ENCODE results near the gene DPP9. TPM values are rescaled to one million over a fixed set of nuclear protein-coding genes. Genes with fewer than 3 reads are reported as not detected.

The DPP9 gene
- total RNA-seq, 2 experiments from 2014 or later = 40.2 to 63.8 TPM

- POLR2A ChIA-PET = interaction anchor here (0.6 kb wide), 1 partner anchor 197 kb away, joined by 4 read pairs; no protein-coding TSS in a partner anchor
- no peak overlapping the region for H3K27ac ChIP-seq (ENCODE audit: low read depth, low read length, poor library complexity, severe bottlenecking)
- CTCF ChIA-PET (ENCODE audit: unreplicated experiment) = interaction anchor here (0.6 kb wide), 1 partner anchor 41 kb away, joined by 3 read pairs; no protein-coding TSS in a partner anchor
- no peak overlapping the region for H3K4me2 ChIP-seq (ENCODE audit: low read length)
- TF ChIP-seq EZH2phosphoT487 (IDR thresholded peaks at IDR 0.05; ENCODE audit: borderline replicate concordance, low read depth, low read length) (no peak), CTCF (conservative IDR thresholded peaks at IDR 0.05; ENCODE audit: low read length) (no peak)
- H3K4me1 ChIP-seq (ENCODE audit: insufficient read depth, low read length, poor library complexity, severe bottlenecking) = peaks cover 19% of the 10 kb centered on the region
- H3K4me3 ChIP-seq (ENCODE audit: low read depth, low read length, poor library complexity, severe bottlenecking) = no peak overlapping the region
- no peaks in the 10 kb centered on the region for H3K9me3 ChIP-seq (ENCODE audit: low read length)
- DNase-seq (ENCODE audit: low spot score) = no peak
- H2AFZ ChIP-seq (ENCODE audit: low read length) = no peak overlapping the region
- no TSS peak for BruUV-seq (replicated peaks)
- intact Hi-C loops (cut with micrococcal nuclease; ENCODE audit: unreplicated experiment) = no loop called here
- H3K9me2 ChIP-seq (ENCODE audit: insufficient read depth, low read length) = no peaks in the 10 kb centered on the region
- H4K20me1 ChIP-seq (ENCODE audit: insufficient read depth, low read length) = no peaks in the 10 kb centered on the region
- H3K36me3 ChIP-seq (ENCODE audit: insufficient read depth, low read length) = peaks cover 28% of the 10 kb centered on the region
- no peaks in the 10 kb centered on the region for H3K79me2 ChIP-seq (ENCODE audit: insufficient read depth, low read depth, low read length)
These were observed 74.1 kb downstream of the DPP9 start for GRCh38 chr19:4649392-4650047.

GRCh38 chr19:4647676-4648644 is 75.7 kb downstream of the DPP9 start:
- H3K36me3 ChIP-seq (ENCODE audit: insufficient read depth, low read length) = peaks cover 19% of the 10 kb centered on the region
- H3K4me3 ChIP-seq (ENCODE audit: low read depth, low read length, poor library complexity, severe bottlenecking) = no peak overlapping the region
- no peaks in the 10 kb centered on the region for H3K79me2 ChIP-seq (ENCODE audit: insufficient read depth, low read depth, low read length)
- no peak overlapping the region for H2AFZ ChIP-seq (ENCODE audit: low read length)
- H3K4me1 ChIP-seq (ENCODE audit: insufficient read depth, low read length, poor library complexity, severe bottlenecking) = peaks cover 14% of the 10 kb centered on the region
- ChIA-PET CTCF (ENCODE audit: unreplicated experiment) (no interaction called here), POLR2A (interaction anchor here (0.5 kb wide), 1 partner anchor 1939 kb away, joined by 7 read pairs; no protein-coding TSS in a partner anchor)
- peak overlapping the region; percentile 44 for H3K4me2 ChIP-seq (ENCODE audit: low read length)
- no peak for DNase-seq (ENCODE audit: low spot score)
- H3K27ac ChIP-seq (ENCODE audit: low read depth, low read length, poor library complexity, severe bottlenecking) = peak overlapping the region; percentile 21
- no peaks in the 10 kb centered on the region for H3K9me3 ChIP-seq (ENCODE audit: low read length)
- H3K9me2 ChIP-seq (ENCODE audit: insufficient read depth, low read length) = no peaks in the 10 kb centered on the region
- TF ChIP-seq EZH2phosphoT487 (IDR thresholded peaks at IDR 0.05; ENCODE audit: borderline replicate concordance, low read depth, low read length) = no peak
- peak; percentile 45 for TF ChIP-seq CTCF (conservative IDR thresholded peaks at IDR 0.05; ENCODE audit: low read length)
- intact Hi-C loops (cut with micrococcal nuclease; ENCODE audit: unreplicated experiment) = no loop called here
- no TSS peak for BruUV-seq (replicated peaks)
- no peaks in the 10 kb centered on the region for H4K20me1 ChIP-seq (ENCODE audit: insufficient read depth, low read length)

All from OCI-LY7 (cell line).